ENCODE results near the gene LIPT2. TPM values are rescaled to one million over a fixed set of nuclear protein-coding genes. Genes with fewer than 3 reads are reported as not detected.

The LIPT2 gene
- total and polyA plus RNA-seq, 2 experiments from 2014 or later = 8.2 to 16.9 TPM

DNA sequence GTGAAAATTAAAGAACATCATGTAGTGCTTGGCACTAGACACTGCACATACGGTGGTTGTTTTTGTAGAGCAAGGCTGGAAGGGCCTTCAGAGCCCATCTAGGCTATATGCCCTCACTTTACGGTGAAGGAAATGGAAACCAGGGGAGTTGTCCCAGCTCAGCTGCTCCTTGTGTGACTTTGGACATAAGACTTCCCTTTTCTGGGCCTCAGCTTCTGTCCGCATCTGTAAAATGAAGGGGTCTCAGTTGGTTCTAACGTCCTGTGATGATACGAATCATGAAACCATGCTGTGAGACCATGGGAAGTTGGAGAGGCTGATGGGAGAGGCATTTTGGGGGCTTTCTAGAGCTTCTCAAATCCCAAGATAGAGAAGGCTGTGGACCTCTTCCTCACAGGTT is 30.9 kb downstream of the LIPT2 start:
- no peaks in the 10 kb centered on the region for H3K9me3 Mint-ChIP-seq
- H3K79me2 ChIP-seq (replicated peaks; ENCODE audit: insufficient read depth) = no peaks in the 10 kb centered on the region
- H3K4me1 Mint-ChIP-seq = peaks cover 10% of the 10 kb centered on the region
- H3K4me1 ChIP-seq (ENCODE audit: insufficient read depth) = peaks cover 17% of the 10 kb centered on the region
- H2AFZ ChIP-seq = no peak overlapping the region
- H3K4me3 Mint-ChIP-seq = no peak overlapping the region
- no peaks in the 10 kb centered on the region for H3K36me3 ChIP-seq (ENCODE audit: insufficient read depth)
- H3K4me3 ChIP-seq = no peak overlapping the region
- no peaks in the 10 kb centered on the region for H3K36me3 Mint-ChIP-seq (ENCODE audit: low read depth)
- H3K9me2 ChIP-seq (ENCODE audit: insufficient read depth) = peaks cover 13% of the 10 kb centered on the region
- TF ChIP-seq, protein P1, sequence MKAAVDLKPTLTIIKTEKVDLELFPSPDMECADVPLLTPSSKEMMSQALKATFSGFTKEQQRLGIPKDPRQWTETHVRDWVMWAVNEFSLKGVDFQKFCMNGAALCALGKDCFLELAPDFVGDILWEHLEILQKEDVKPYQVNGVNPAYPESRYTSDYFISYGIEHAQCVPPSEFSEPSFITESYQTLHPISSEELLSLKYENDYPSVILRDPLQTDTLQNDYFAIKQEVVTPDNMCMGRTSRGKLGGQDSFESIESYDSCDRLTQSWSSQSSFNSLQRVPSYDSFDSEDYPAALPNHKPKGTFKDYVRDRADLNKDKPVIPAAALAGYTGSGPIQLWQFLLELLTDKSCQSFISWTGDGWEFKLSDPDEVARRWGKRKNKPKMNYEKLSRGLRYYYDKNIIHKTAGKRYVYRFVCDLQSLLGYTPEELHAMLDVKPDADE (IDR thresholded peaks at IDR 0.05) = no peak
- no peak for TF ChIP-seq ZNF331 (CRISPR knock-in tag; IDR thresholded peaks at IDR 0.05; ENCODE audit: low read depth)
- TF ChIP-seq NANOG (IDR thresholded peaks at IDR 0.05; ENCODE audit: borderline replicate concordance) = no peak
- TF ChIP-seq JUNB (IDR thresholded peaks at IDR 0.05; ENCODE audit: unreplicated experiment) = no peak
- TF ChIP-seq, protein P2, sequence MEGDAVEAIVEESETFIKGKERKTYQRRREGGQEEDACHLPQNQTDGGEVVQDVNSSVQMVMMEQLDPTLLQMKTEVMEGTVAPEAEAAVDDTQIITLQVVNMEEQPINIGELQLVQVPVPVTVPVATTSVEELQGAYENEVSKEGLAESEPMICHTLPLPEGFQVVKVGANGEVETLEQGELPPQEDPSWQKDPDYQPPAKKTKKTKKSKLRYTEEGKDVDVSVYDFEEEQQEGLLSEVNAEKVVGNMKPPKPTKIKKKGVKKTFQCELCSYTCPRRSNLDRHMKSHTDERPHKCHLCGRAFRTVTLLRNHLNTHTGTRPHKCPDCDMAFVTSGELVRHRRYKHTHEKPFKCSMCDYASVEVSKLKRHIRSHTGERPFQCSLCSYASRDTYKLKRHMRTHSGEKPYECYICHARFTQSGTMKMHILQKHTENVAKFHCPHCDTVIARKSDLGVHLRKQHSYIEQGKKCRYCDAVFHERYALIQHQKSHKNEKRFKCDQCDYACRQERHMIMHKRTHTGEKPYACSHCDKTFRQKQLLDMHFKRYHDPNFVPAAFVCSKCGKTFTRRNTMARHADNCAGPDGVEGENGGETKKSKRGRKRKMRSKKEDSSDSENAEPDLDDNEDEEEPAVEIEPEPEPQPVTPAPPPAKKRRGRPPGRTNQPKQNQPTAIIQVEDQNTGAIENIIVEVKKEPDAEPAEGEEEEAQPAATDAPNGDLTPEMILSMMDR (conservative IDR thresholded peaks at IDR 0.05; ENCODE audit: low read depth in 2 of 2) = no peak
- TF ChIP-seq, protein P3, sequence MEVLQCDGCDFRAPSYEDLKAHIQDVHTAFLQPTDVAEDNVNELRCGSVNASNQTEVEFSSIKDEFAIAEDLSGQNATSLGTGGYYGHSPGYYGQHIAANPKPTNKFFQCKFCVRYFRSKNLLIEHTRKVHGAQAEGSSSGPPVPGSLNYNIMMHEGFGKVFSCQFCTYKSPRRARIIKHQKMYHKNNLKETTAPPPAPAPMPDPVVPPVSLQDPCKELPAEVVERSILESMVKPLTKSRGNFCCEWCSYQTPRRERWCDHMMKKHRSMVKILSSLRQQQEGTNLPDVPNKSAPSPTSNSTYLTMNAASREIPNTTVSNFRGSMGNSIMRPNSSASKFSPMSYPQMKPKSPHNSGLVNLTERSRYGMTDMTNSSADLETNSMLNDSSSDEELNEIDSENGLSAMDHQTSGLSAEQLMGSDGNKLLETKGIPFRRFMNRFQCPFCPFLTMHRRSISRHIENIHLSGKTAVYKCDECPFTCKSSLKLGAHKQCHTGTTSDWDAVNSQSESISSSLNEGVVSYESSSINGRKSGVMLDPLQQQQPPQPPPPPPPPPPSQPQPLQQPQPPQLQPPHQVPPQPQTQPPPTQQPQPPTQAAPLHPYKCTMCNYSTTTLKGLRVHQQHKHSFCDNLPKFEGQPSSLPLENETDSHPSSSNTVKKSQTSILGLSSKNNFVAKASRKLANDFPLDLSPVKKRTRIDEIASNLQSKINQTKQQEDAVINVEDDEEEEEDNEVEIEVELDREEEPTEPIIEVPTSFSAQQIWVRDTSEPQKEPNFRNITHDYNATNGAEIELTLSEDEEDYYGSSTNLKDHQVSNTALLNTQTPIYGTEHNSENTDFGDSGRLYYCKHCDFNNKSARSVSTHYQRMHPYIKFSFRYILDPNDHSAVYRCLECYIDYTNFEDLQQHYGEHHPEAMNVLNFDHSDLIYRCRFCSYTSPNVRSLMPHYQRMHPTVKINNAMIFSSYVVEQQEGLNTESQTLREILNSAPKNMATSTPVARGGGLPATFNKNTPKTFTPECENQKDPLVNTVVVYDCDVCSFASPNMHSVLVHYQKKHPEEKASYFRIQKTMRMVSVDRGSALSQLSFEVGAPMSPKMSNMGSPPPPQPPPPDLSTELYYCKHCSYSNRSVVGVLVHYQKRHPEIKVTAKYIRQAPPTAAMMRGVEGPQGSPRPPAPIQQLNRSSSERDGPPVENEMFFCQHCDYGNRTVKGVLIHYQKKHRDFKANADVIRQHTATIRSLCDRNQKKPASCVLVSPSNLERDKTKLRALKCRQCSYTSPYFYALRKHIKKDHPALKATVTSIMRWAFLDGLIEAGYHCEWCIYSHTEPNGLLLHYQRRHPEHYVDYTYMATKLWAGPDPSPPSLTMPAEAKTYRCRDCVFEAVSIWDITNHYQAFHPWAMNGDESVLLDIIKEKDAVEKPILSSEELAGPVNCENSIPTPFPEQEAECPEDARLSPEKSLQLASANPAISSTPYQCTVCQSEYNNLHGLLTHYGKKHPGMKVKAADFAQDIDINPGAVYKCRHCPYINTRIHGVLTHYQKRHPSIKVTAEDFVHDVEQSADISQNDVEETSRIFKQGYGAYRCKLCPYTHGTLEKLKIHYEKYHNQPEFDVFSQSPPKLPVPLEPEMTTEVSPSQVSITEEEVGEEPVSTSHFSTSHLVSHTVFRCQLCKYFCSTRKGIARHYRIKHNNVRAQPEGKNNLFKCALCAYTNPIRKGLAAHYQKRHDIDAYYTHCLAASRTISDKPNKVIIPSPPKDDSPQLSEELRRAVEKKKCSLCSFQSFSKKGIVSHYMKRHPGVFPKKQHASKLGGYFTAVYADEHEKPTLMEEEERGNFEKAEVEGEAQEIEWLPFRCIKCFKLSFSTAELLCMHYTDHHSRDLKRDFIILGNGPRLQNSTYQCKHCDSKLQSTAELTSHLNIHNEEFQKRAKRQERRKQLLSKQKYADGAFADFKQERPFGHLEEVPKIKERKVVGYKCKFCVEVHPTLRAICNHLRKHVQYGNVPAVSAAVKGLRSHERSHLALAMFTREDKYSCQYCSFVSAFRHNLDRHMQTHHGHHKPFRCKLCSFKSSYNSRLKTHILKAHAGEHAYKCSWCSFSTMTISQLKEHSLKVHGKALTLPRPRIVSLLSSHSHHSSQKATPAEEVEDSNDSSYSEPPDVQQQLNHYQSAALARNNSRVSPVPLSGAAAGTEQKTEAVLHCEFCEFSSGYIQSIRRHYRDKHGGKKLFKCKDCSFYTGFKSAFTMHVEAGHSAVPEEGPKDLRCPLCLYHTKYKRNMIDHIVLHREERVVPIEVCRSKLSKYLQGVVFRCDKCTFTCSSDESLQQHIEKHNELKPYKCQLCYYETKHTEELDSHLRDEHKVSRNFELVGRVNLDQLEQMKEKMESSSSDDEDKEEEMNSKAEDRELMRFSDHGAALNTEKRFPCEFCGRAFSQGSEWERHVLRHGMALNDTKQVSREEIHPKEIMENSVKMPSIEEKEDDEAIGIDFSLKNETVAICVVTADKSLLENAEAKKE (CRISPR knock-in tag; IDR thresholded peaks at IDR 0.05) = no peak
- peaks cover 8% of the 10 kb centered on the region; the same call in 1 of the 2 replicates for H3K27me3 ChIP-seq (ENCODE audit: insufficient read depth)
- no peaks in the 10 kb centered on the region for H4K20me1 ChIP-seq (replicated peaks; ENCODE audit: insufficient read depth)
- no peak overlapping the region for H3K27ac Mint-ChIP-seq
- no peaks in the 10 kb centered on the region for H3F3A ChIP-seq (replicated peaks; ENCODE audit: low read depth)
- peaks cover 7% of the 10 kb centered on the region for H3K27me3 Mint-ChIP-seq (ENCODE audit: insufficient read depth, low read depth, poor library complexity)
- no peak for DNase-seq (ENCODE audit: low spot score)
- H3K4me2 ChIP-seq = no peak overlapping the region
- no peak for ATAC-seq
- no peak overlapping the region for H3K27ac ChIP-seq (ENCODE audit: low read depth)
